Kidney glomerular epithelial cell (primary cell): Measurements from ENCODE around the gene ST3GAL3.

Source experiments
- DNase-seq: peaks from one replicate; lab custom pipeline; 2025; lab: John Stamatoyannopoulos, UW

Gene ST3GAL3

GRCh38 chr1:43786960-43787359 is 79.6 kb downstream of the ST3GAL3 start:
- no peak for DNase-seq

GRCh38 chr1:43789604-43790550 is 82.5 kb downstream of the ST3GAL3 start:
- no peak for DNase-seq

- no peak for DNase-seq
These were observed 83.9 kb downstream of the ST3GAL3 start for GRCh38 chr1:43791243-43791642.

GRCh38 chr1:43796111-43796581 is 88.8 kb downstream of the ST3GAL3 start:
- no peak for DNase-seq

GRCh38 chr1:43797891-43798290 is 90.6 kb downstream of the ST3GAL3 start:
- no peak for DNase-seq

GRCh38 chr1:43799656-43800635 is 92.6 kb downstream of the ST3GAL3 start:
- DNase-seq: no peak

GRCh38 chr1:43800771-43801170 is 93.4 kb downstream of the ST3GAL3 start:
- DNase-seq: no peak

GRCh38 chr1:43801203-43801602 is 93.9 kb downstream of the ST3GAL3 start:
- no peak for DNase-seq

GRCh38 chr1:43802356-43802980 is 95.1 kb downstream of the ST3GAL3 start:
- DNase-seq: no peak

- DNase-seq: no peak
These were observed 95.8 kb downstream of the ST3GAL3 start for GRCh38 chr1:43803105-43803504.

GRCh38 chr1:43803646-43804045 is 96.3 kb downstream of the ST3GAL3 start:
- DNase-seq: no peak

- no peak for DNase-seq
These were observed 97.2 kb downstream of the ST3GAL3 start for GRCh38 chr1:43804569-43804968.

- DNase-seq: no peak
These were observed 98.0 kb downstream of the ST3GAL3 start for GRCh38 chr1:43805340-43805739.

- DNase-seq: no peak
These were observed 98.8 kb downstream of the ST3GAL3 start for GRCh38 chr1:43806183-43806582.

- DNase-seq: no peak
These were observed 101.8 kb downstream of the ST3GAL3 start for GRCh38 chr1:43809097-43809673.

- no peak for DNase-seq
These were observed 105.2 kb downstream of the ST3GAL3 start for GRCh38 chr1:43812579-43812978.

- DNase-seq: no peak
These were observed 107.1 kb downstream of the ST3GAL3 start for GRCh38 chr1:43814401-43814800.

- no peak for DNase-seq
These were observed 110.1 kb downstream of the ST3GAL3 start for GRCh38 chr1:43817304-43817939.

- no peak for DNase-seq
These were observed 111.4 kb downstream of the ST3GAL3 start for GRCh38 chr1:43818691-43819090.

GRCh38 chr1:43819357-43819756 is 112.0 kb downstream of the ST3GAL3 start:
- DNase-seq: no peak

- no peak for DNase-seq
These were observed 114.1 kb downstream of the ST3GAL3 start for GRCh38 chr1:43821471-43821870.
